Liver (tissue), 3 donors: ENCODE results near the gene FAM204A.

Experiments
- EGR1 ChIP-seq, 2 donors: IDR thresholded peaks; 2 replicates each; pipeline ENCODE4 v1.6.1; 2016 to 2018; ENCODE audit warnings: antibody characterized with exemption in 2 of 2, low read depth in 2 of 2
- GABPA ChIP-seq, 2 donors: IDR thresholded peaks in 1 of 2; conservative IDR thresholded peaks in 1 of 2; 2 replicates each; pipeline ENCODE4 v1.6.1; 2016; ENCODE audit warnings: antibody characterized with exemption in 2 of 2, mild to moderate bottlenecking in 1 of 2, moderate library complexity in 1 of 2
- JUND ChIP-seq, 2 donors: IDR thresholded peaks; 2 replicates each; pipeline ENCODE4 v1.6.1; 2016; ENCODE audit warnings: antibody characterized with exemption in 2 of 2
- MAX ChIP-seq: IDR thresholded peaks from 2 replicates; pipeline ENCODE4 v1.6.1; 2016; ENCODE audit warnings: antibody characterized with exemption
- NR2F2 ChIP-seq: IDR thresholded peaks from 2 replicates; pipeline ENCODE4 v1.6.1; 2016; ENCODE audit warnings: antibody characterized with exemption
- RAD21 ChIP-seq, 2 donors: IDR thresholded peaks; 2 replicates each; pipeline ENCODE4 v1.6.1; 2016; ENCODE audit warnings: antibody characterized with exemption in 2 of 2, mild to moderate bottlenecking in 2 of 2
- RXRA ChIP-seq, 2 donors: IDR thresholded peaks; 2 replicates each; pipeline ENCODE4 v1.6.1; 2017 to 2018; ENCODE audit warnings: antibody characterized with exemption in 2 of 2, mild to moderate bottlenecking in 1 of 2
- SP1 ChIP-seq: IDR thresholded peaks from 2 replicates; pipeline ENCODE4 v1.6.1; 2018; ENCODE audit warnings: antibody characterized with exemption, mild to moderate bottlenecking
- TF ChIP-seq, protein P1 (sequence below): fragments of 150-350 bp; IDR thresholded peaks from 2 replicates; pipeline ENCODE4 v1.5.1; 2017; ENCODE audit warnings: improper control_type of control experiment, low read depth, low read length; ENCODE audit not compliant: missing input control
- TF ChIP-seq, protein P2 (sequence below): IDR thresholded peaks from 2 replicates; pipeline ENCODE4 v1.6.1; 2016; ENCODE audit warnings: antibody characterized with exemption
- donor health status: healthy.
- donor health status: healthy.

- TF ChIP-seq, protein P1, sequence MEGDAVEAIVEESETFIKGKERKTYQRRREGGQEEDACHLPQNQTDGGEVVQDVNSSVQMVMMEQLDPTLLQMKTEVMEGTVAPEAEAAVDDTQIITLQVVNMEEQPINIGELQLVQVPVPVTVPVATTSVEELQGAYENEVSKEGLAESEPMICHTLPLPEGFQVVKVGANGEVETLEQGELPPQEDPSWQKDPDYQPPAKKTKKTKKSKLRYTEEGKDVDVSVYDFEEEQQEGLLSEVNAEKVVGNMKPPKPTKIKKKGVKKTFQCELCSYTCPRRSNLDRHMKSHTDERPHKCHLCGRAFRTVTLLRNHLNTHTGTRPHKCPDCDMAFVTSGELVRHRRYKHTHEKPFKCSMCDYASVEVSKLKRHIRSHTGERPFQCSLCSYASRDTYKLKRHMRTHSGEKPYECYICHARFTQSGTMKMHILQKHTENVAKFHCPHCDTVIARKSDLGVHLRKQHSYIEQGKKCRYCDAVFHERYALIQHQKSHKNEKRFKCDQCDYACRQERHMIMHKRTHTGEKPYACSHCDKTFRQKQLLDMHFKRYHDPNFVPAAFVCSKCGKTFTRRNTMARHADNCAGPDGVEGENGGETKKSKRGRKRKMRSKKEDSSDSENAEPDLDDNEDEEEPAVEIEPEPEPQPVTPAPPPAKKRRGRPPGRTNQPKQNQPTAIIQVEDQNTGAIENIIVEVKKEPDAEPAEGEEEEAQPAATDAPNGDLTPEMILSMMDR: no peak
- TF ChIP-seq MAX: no peak
- TF ChIP-seq RXRA (IDR thresholded peaks at IDR 0.05): no peak
- TF ChIP-seq, protein P2, sequence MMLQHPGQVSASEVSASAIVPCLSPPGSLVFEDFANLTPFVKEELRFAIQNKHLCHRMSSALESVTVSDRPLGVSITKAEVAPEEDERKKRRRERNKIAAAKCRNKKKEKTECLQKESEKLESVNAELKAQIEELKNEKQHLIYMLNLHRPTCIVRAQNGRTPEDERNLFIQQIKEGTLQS: no peak
- TF ChIP-seq SP1: no peak
- no peak for TF ChIP-seq GABPA (IDR thresholded peaks at IDR 0.05 in 1 of 2, conservative IDR thresholded peaks at IDR 0.05 in 1 of 2)
- TF ChIP-seq RAD21 (IDR thresholded peaks at IDR 0.05): no peak
- no peak for TF ChIP-seq JUND (IDR thresholded peaks at IDR 0.05)
- TF ChIP-seq NR2F2: no peak
- TF ChIP-seq EGR1 (IDR thresholded peaks at IDR 0.05; ENCODE audit: low read depth in 2 of 2): no peak
Measured at GRCh38 chr10:118324140-118324539, 18.0 kb downstream of the FAM204A start.
